PC-3 (cell line): ENCODE measurements around the gene PXDC1. TPM values are rescaled to one million over a fixed set of nuclear protein-coding genes. Genes with fewer than 3 reads are reported as not detected.

Experiments used
- ATAC-seq: fragments of 200-7000 bp; cut with Tn5 transposase; 2 replicates; pipeline ENCODE4 v1.9.1; 2020; ENCODE audit warnings: mild to moderate bottlenecking, moderate library complexity
- BruUV-seq: library from RNA; stranded (reverse); fragments of 400-500 nt; replicated peaks from 2 replicates; lab custom pipeline; 2021; lab: Mats Ljungman, UMichigan
- CTCF ChIA-PET: fragments of 300-600 bp; sonication (Branson Sonifier 250); formaldehyde crosslinking; loops from one replicate; lab custom pipeline; 2022; ENCODE audit warnings: antibody characterized with exemption; lab: Charles Lee
- POLR2A ChIA-PET: fragments of 300-600 bp; sonication (Branson Sonifier 250); formaldehyde crosslinking; loops from one replicate; lab custom pipeline; 2022; ENCODE audit warnings: antibody characterized with exemption; ENCODE audit not compliant: unreplicated experiment; lab: Charles Lee
- DNase-seq: peaks from one replicate; pipeline ENCODE4 v3.0.0-alpha.2; 2015
- H2AFZ ChIP-seq: fragments of 300-600 bp; sonication (generic); 2 replicates; pipeline ENCODE4 v1.6.0; 2016; ENCODE audit warnings: antibody characterized with exemption, low read length
- H3F3A ChIP-seq: fragments of 300-600 bp; sonication (generic); one replicate; pipeline ENCODE4 v1.6.0; 2017; ENCODE audit warnings: antibody characterized with exemption, low read length, control low read depth, mild to moderate bottlenecking; ENCODE audit not compliant: unreplicated experiment
- H3K27ac ChIP-seq: fragments of 300-600 bp; sonication (generic); 2 replicates; pipeline ENCODE4 v1.5.1; 2016; ENCODE audit warnings: mild to moderate bottlenecking, low read length
- H3K27me3 ChIP-seq: fragments of 300-600 bp; sonication (generic); 2 replicates; pipeline ENCODE4 v1.6.1; 2016; ENCODE audit warnings: low read length, mixed read lengths
- H3K36me3 ChIP-seq: fragments of 300-600 bp; sonication (generic); 2 replicates; pipeline ENCODE4 v1.6.1; 2016; ENCODE audit warnings: low read depth, mixed run types, low read length, mixed read lengths
- H3K4me1 ChIP-seq: fragments of 300-600 bp; sonication (generic); 2 replicates; pipeline ENCODE4 v1.5.1; 2016; ENCODE audit warnings: low read length; ENCODE audit not compliant: insufficient read depth
- H3K4me2 ChIP-seq: fragments of 300-600 bp; sonication (generic); 2 replicates; pipeline ENCODE4 v1.6.0; 2016; ENCODE audit warnings: low read length
- H3K4me3 ChIP-seq: fragments of 300-600 bp; sonication (generic); 2 replicates; pipeline ENCODE4 v1.5.1; 2016; ENCODE audit warnings: mild to moderate bottlenecking, low read length, mixed read lengths
- H3K79me2 ChIP-seq: fragments of 300-600 bp; sonication (generic); 2 replicates; pipeline ENCODE4 v1.6.1; 2017; ENCODE audit warnings: low read length, mixed read lengths
- H3K9ac ChIP-seq: fragments of 300-600 bp; sonication (generic); 2 replicates; pipeline ENCODE4 v1.6.0; 2016; ENCODE audit warnings: mild to moderate bottlenecking, low read length
- H3K9me2 ChIP-seq: fragments of 300-600 bp; sonication (generic); replicated peaks from 2 replicates; pipeline ENCODE4 v1.6.1; 2016; ENCODE audit warnings: mixed run types, low read length, mixed read lengths
- H3K9me3 ChIP-seq: fragments of 300-600 bp; sonication (generic); 2 replicates; pipeline ENCODE4 v1.6.1; 2016; ENCODE audit warnings: low read length, mixed read lengths
- H4K20me1 ChIP-seq: fragments of 300-600 bp; sonication (generic); 2 replicates; pipeline ENCODE4 v1.6.1; 2016; ENCODE audit warnings: low read length, mixed read lengths
- CTCF ChIP-seq: fragments of 300-600 bp; sonication (generic); conservative IDR thresholded peaks from 2 replicates; pipeline ENCODE4 v1.5.1; 2017; ENCODE audit warnings: antibody characterized with exemption, low read depth, mild to moderate bottlenecking, low read length
- EZH2 ChIP-seq: fragments of 300-600 bp; sonication (generic); IDR thresholded peaks from one replicate; pipeline ENCODE4 v1.6.1; 2017; ENCODE audit warnings: antibody characterized with exemption, mild to moderate bottlenecking, low read length; ENCODE audit not compliant: unreplicated experiment
- EZH2phosphoT487 ChIP-seq: fragments of 300-600 bp; sonication (generic); IDR thresholded peaks from 2 replicates; pipeline ENCODE4 v1.6.1; 2018; ENCODE audit warnings: mild to moderate bottlenecking, antibody characterized with exemption, low read length, borderline replicate concordance
- intact Hi-C: fragments of 100-400 bp; cut with micrococcal nuclease; formaldehyde crosslinking; loops from 2 replicates; pipeline ENCODE4 v1.9.0; 2023
- total RNA-seq: library from RNA; depleted of rRNA; stranded (reverse); fragments of >200 nt; gene quantifications from 2 replicates; pipeline ENCODE4 v1.2.3, GENCODE V29; 2014

Gene PXDC1
- total RNA-seq, 1 experiment from 2014 or later, result 46.2 TPM

- no TSS peak for BruUV-seq
- H3K36me3 ChIP-seq, result peaks cover 33% of the 10 kb centered on the region
- POLR2A ChIA-PET, result no interaction called here
Measured at GRCh38 chr6:3738381-3739131, 13.0 kb downstream of the PXDC1 start.

GRCh38 chr6:3737831-3738210, 13.7 kb downstream of the PXDC1 start:
- intact Hi-C loops, result no loop called here
- CTCF ChIA-PET, result no interaction called here
- H3K36me3 ChIP-seq, result peaks cover 33% of the 10 kb centered on the region
- no TSS peak for BruUV-seq
- ATAC-seq (no peak), DNase-seq (no peak)
- POLR2A ChIA-PET, result no interaction called here
- H2AFZ ChIP-seq, result no peak overlapping the region
- TF ChIP-seq EZH2 (no peak), EZH2phosphoT487 (no peak), CTCF (no peak)
- no peaks in the 10 kb centered on the region for H3K27me3 ChIP-seq
- H3K9ac ChIP-seq, result no peak overlapping the region
- no peaks in the 10 kb centered on the region for H3K9me2 ChIP-seq
- no peak overlapping the region for H3K4me3 ChIP-seq
- H3F3A ChIP-seq, result no peaks in the 10 kb centered on the region
- H3K4me1 ChIP-seq, result peaks cover 22% of the 10 kb centered on the region
- H3K4me2 ChIP-seq, result no peak overlapping the region
- H3K9me3 ChIP-seq, result no peaks in the 10 kb centered on the region
- peaks cover 81% of the 10 kb centered on the region for H3K79me2 ChIP-seq
- no peak overlapping the region for H3K27ac ChIP-seq
- peaks cover 17% of the 10 kb centered on the region; the same call in 1 of the 2 replicates for H4K20me1 ChIP-seq

More at GRCh38 chr6:3738381-3739131, 13.0 kb downstream of the PXDC1 start:
- no peak for DNase-seq
- Histone ChIP-seq H3K4me1 (peaks cover 27% of the 10 kb centered on the region), H4K20me1 (peaks cover 17% of the 10 kb centered on the region; the same call in 1 of the 2 replicates), H2AFZ (no peak overlapping the region), H3K9me3 (no peaks in the 10 kb centered on the region), H3K27me3 (no peaks in the 10 kb centered on the region), H3F3A (no peaks in the 10 kb centered on the region), H3K79me2 (peaks cover 84% of the 10 kb centered on the region), H3K4me2 (no peak overlapping the region), H3K4me3 (no peak overlapping the region), H3K9ac (no peak overlapping the region), H3K9me2 (no peaks in the 10 kb centered on the region), H3K27ac (no peak overlapping the region)
- intact Hi-C loops, result no loop called here
- ATAC-seq, result no peak
- TF ChIP-seq EZH2phosphoT487 (no peak), EZH2 (no peak), CTCF (no peak)
- CTCF ChIA-PET, result no interaction called here
